HG03175 (cell line): Measurements from ENCODE around the gene IQGAP3.

Experiments used
- ATAC-seq: cut with Tn5 transposase; IDR thresholded peaks from one replicate; pipeline ENCODE4 v1.9.1; 2021; ENCODE audit warnings: mild to moderate bottlenecking, moderate library complexity; ENCODE audit not compliant: unreplicated experiment

Gene IQGAP3

GRCh38 chr1:156486421-156487344, 85.7 kb downstream of the IQGAP3 start:
- ATAC-seq: no peak

GRCh38 chr1:156485984-156486383, 86.4 kb downstream of the IQGAP3 start:
- ATAC-seq: no peak

GRCh38 chr1:156484480-156485058, 87.8 kb downstream of the IQGAP3 start:
- ATAC-seq: no peak

GRCh38 chr1:156483397-156483796, 89.0 kb downstream of the IQGAP3 start:
- ATAC-seq: no peak

GRCh38 chr1:156482276-156482675, 90.1 kb downstream of the IQGAP3 start:
- ATAC-seq: no peak

GRCh38 chr1:156481527-156481926, 90.8 kb downstream of the IQGAP3 start:
- ATAC-seq: no peak

GRCh38 chr1:156480411-156481192, 91.8 kb downstream of the IQGAP3 start:
- no peak for ATAC-seq

GRCh38 chr1:156480016-156480370, 92.4 kb downstream of the IQGAP3 start:
- ATAC-seq: no peak

GRCh38 chr1:156479093-156480015, 93.0 kb downstream of the IQGAP3 start:
- ATAC-seq: no peak

- ATAC-seq: no peak
Observed at GRCh38 chr1:156478250-156478627, 94.1 kb downstream of the IQGAP3 start.

- ATAC-seq: no peak
Observed at GRCh38 chr1:156477526-156478249, 94.7 kb downstream of the IQGAP3 start.

- no peak for ATAC-seq
Observed at GRCh38 chr1:156476501-156477298, 95.7 kb downstream of the IQGAP3 start.

- no peak for ATAC-seq
Observed at GRCh38 chr1:156475568-156476500, 96.5 kb downstream of the IQGAP3 start.
